ENCODE results near the gene SRMS. TPM values are rescaled to one million over a fixed set of nuclear protein-coding genes. Genes with fewer than 3 reads are reported as not detected.

The SRMS gene
- total RNA-seq, 1 experiment from 2014 or later = not detected

DNA sequence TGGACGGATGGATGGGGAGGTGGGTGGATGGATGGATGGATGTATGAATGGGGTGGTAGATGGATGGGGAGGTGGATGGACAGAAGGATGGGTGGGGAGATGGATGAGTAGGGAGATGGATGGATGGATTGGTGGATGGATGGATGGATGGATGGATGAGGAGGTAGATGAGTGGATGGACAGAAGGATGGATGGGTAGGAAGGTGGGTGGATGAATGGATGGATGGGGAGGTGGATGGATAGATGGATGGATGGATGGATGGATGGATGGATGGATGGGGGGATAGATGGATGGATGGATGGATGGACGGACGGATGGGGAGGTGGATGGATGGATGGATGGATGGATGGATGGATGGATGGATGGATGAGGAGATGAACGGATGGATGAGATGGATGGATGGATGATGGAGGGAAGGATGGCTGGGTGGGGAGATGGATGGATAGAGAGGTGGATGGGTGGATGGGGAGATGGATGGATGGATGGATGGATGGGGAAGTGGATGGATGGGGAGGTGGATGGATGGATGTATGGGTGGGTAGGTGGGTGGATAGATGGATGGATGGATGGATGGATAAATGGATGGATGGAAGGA, 55.8 kb downstream of the SRMS start:
- no peak for DNase-seq (ENCODE audit: low read depth)

DNA sequence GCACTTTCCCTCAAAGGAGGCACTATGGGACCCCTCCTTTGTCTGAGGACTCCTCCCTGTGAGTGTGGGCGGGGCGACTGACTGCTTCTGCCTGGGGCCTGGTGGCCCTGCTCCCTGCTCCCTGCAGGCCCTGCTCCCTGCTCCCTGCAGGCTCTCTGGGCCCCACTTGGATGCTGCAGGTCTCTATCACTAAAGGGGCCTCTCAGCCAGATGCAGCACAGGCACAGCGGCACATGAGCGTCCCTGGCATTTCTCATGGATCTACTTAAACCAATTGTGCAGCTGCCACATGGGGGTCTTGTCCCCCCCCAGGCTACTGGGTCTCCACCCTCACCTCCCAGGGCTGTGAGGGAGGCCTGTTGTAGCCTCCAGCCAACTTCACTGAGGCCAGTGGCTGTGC, 56.5 kb downstream of the SRMS start:
- no peak for DNase-seq (ENCODE audit: low read depth)

Other genes starting within 250 kb of the SRMS start
- gene CHRNA4, start 186.4 kb downstream of the SRMS start, total RNA-seq (2014; rRNA removed; shearing (Covaris generic)) = not detected in 2 replicates
- gene KCNQ2, start 75.1 kb downstream of the SRMS start, total RNA-seq (2014; rRNA removed; shearing (Covaris generic)) = 0.10 and 2.5 TPM in 2 replicates
- 14.1 and 17.6 TPM in 2 replicates for gene EEF1A2, start 48.7 kb downstream of the SRMS start, total RNA-seq (2014; rRNA removed; shearing (Covaris generic))
- gene PPDPF, start 27.0 kb downstream of the SRMS start, total RNA-seq (2014; rRNA removed; shearing (Covaris generic)) = 140 and 185 TPM in 2 replicates
- gene PTK6, start 10.4 kb downstream of the SRMS start, total RNA-seq (2014; rRNA removed; shearing (Covaris generic)) = 0.48 TPM in 1 of 2 replicates, not detected in the other
- gene FNDC11, start 6.4 kb upstream of the SRMS start, total RNA-seq (2014; rRNA removed; shearing (Covaris generic)) = 1.8 and 1.9 TPM in 2 replicates
- gene HELZ2, start 26.5 kb upstream of the SRMS start, total RNA-seq (2014; rRNA removed; shearing (Covaris generic)) = 13.3 and 23.4 TPM in 2 replicates
- gene GMEB2, start 79.4 kb upstream of the SRMS start, total RNA-seq (2014; rRNA removed; shearing (Covaris generic)) = 7.6 and 10.0 TPM in 2 replicates
- 75.3 and 102 TPM in 2 replicates for gene STMN3, start 105.7 kb upstream of the SRMS start, total RNA-seq (2014; rRNA removed; shearing (Covaris generic))
- 17.4 and 18.7 TPM in 2 replicates for gene RTEL1, start 110.6 kb upstream of the SRMS start, total RNA-seq (2014; rRNA removed; shearing (Covaris generic))
- gene TNFRSF6B, start 148.9 kb upstream of the SRMS start, total RNA-seq (2014; rRNA removed; shearing (Covaris generic)) = 0.36 and 1.1 TPM in 2 replicates
- gene ARFRP1, start 160.2 kb upstream of the SRMS start, total RNA-seq (2014; rRNA removed; shearing (Covaris generic)) = 38.8 and 69.0 TPM in 2 replicates
- gene ZGPAT, start 160.3 kb upstream of the SRMS start, total RNA-seq (2014; rRNA removed; shearing (Covaris generic)) = 8.3 and 28.5 TPM in 2 replicates
- 0.72 and 4.4 TPM in 2 replicates for gene LIME1, start 188.9 kb upstream of the SRMS start, total RNA-seq (2014; rRNA removed; shearing (Covaris generic))
- 29.3 and 46.9 TPM in 2 replicates for gene SLC2A4RG, start 192.0 kb upstream of the SRMS start, total RNA-seq (2014; rRNA removed; shearing (Covaris generic))